ENCODE data around the gene PCBP3. TPM values are rescaled to one million over a fixed set of nuclear protein-coding genes. Genes with fewer than 3 reads are reported as not detected.

Gene PCBP3
- total RNA-seq, 1 donor from 2014 or later: 2.5 TPM

DNA sequence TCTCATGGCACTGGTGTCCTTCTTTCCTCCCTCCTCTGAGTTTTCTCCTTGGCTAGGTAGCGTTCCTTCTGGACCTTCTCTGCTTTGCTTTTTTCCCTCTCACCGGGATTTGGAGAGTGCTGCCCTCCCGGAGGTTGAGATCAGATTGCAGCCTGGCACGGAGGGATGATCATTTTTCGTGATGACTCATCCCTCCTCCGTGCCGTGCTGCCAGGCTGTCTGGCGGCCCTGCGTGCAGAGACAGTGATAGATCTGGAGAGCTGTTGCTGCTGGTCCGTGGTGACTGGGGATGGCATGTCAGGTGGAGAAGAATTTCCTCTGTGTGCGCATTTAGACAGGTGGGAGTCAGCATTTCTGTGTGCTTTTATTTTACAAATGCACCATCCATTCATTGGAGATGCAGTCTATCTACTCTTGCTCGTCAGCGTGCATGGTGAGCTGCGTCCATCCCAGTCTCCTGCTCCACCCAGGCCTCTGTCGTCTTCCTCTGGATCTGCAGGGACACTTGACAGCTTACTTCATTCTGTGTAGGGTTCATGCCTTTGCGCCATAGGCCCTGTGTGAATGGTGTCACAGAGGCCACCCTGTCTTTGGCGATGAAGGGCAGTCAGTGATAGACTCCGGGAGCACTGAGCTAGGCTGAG lies 104.4 kb downstream of the PCBP3 start:
- peaks cover 9% of the 10 kb centered on the region for H3K27me3 Mint-ChIP-seq (ENCODE audit: unreplicated experiment)
- peaks cover 8% of the 10 kb centered on the region for H3K36me3 Mint-ChIP-seq (ENCODE audit: low read depth, unreplicated experiment)
- no peak for DNase-seq (ENCODE audit: low spot score)
- TF ChIP-seq, protein P1, sequence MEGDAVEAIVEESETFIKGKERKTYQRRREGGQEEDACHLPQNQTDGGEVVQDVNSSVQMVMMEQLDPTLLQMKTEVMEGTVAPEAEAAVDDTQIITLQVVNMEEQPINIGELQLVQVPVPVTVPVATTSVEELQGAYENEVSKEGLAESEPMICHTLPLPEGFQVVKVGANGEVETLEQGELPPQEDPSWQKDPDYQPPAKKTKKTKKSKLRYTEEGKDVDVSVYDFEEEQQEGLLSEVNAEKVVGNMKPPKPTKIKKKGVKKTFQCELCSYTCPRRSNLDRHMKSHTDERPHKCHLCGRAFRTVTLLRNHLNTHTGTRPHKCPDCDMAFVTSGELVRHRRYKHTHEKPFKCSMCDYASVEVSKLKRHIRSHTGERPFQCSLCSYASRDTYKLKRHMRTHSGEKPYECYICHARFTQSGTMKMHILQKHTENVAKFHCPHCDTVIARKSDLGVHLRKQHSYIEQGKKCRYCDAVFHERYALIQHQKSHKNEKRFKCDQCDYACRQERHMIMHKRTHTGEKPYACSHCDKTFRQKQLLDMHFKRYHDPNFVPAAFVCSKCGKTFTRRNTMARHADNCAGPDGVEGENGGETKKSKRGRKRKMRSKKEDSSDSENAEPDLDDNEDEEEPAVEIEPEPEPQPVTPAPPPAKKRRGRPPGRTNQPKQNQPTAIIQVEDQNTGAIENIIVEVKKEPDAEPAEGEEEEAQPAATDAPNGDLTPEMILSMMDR (IDR thresholded peaks at IDR 0.05; ENCODE audit: unreplicated experiment): no peak
- no peak overlapping the region for H3K4me3 Mint-ChIP-seq (ENCODE audit: unreplicated experiment)
- H3K9me3 Mint-ChIP-seq (ENCODE audit: unreplicated experiment): no peaks in the 10 kb centered on the region
- H3K4me1 Mint-ChIP-seq (ENCODE audit: unreplicated experiment): no peaks in the 10 kb centered on the region
- H3K27ac Mint-ChIP-seq (ENCODE audit: unreplicated experiment): no peak overlapping the region

DNA sequence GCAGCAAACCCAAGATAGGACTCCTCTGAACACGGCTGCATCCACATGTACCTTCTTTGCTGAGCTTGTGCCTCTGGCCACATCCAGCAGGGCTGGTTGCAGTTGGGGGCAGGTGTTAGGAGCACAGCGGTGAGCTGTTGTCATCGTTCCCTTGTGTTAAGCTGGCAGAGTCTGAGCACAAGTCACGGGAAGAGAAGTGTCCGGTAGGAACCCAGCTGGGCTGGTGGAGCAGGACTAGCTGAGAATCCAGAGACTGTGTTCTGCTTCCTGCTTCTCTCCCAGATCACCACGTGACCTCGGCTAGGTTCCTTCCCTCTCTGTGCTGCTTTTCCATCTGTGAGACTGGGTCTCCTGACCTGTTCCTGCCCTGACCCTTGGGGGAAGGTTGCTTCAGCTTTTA lies 105.1 kb downstream of the PCBP3 start:
- peak overlapping the region; percentile 62 for H3K4me3 Mint-ChIP-seq (ENCODE audit: unreplicated experiment)
- no peaks in the 10 kb centered on the region for H3K9me3 Mint-ChIP-seq (ENCODE audit: unreplicated experiment)
- H3K27ac Mint-ChIP-seq (ENCODE audit: unreplicated experiment): no peak overlapping the region
- TF ChIP-seq, protein P1 (IDR thresholded peaks at IDR 0.05; ENCODE audit: unreplicated experiment): no peak
- H3K4me1 Mint-ChIP-seq (ENCODE audit: unreplicated experiment): no peaks in the 10 kb centered on the region
- DNase-seq (ENCODE audit: low spot score): no peak
- peaks cover 8% of the 10 kb centered on the region for H3K36me3 Mint-ChIP-seq (ENCODE audit: low read depth, unreplicated experiment)
- H3K27me3 Mint-ChIP-seq (ENCODE audit: unreplicated experiment): peaks cover 9% of the 10 kb centered on the region

DNA sequence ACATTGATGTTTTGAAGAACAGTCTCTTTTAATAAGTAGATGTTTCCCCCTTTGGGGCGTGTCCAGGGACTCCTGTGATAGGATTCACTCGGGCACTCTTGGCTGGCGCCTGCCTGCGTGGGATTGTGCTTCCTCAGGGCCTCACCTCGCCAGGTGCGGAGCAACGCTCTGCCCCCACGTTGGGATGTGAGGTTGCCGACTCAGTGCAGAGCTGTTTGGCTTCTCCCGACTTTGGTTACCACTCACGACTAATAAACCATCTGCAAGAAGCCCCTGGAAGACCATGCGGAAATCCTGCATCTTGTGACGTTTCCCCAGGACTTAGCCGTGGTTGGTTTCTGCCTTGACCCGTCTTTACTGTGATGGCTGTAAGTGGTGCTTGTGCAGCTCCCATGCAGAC lies 106.4 kb downstream of the PCBP3 start:
- no peak overlapping the region for H3K27ac Mint-ChIP-seq (ENCODE audit: unreplicated experiment)
- H3K4me3 Mint-ChIP-seq (ENCODE audit: unreplicated experiment): no peak overlapping the region
- H3K36me3 Mint-ChIP-seq (ENCODE audit: low read depth, unreplicated experiment): peaks cover 5% of the 10 kb centered on the region

DNA sequence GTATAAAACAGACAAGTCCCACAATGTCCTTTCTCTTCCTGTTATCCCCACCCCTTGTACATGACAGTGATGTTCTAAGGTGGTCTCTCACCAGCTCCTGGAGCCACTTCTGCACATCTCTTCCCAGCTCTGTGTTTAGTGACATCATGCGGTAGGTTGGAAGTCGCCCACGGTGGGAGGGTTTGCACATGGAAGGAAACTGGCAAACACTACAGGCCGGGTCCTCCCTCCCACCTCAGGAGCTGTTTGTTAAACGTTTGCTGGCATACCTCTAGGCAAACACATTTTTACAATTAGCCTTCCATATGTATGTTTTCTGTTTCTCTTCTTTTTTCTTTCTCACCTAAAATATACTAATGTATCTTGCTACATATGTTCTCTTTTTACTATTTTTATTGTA lies 107.4 kb downstream of the PCBP3 start:
- Mint-ChIP-seq H3K36me3 (ENCODE audit: low read depth, unreplicated experiment) (no peaks in the 10 kb centered on the region), H3K4me1 (ENCODE audit: unreplicated experiment) (no peaks in the 10 kb centered on the region), H3K27me3 (ENCODE audit: unreplicated experiment) (peaks cover 3% of the 10 kb centered on the region), H3K27ac (ENCODE audit: unreplicated experiment) (no peak overlapping the region), H3K9me3 (ENCODE audit: unreplicated experiment) (no peaks in the 10 kb centered on the region), H3K4me3 (ENCODE audit: unreplicated experiment) (no peak overlapping the region)
- TF ChIP-seq, protein P1 (IDR thresholded peaks at IDR 0.05; ENCODE audit: unreplicated experiment): no peak
- no peak for DNase-seq (ENCODE audit: low spot score)

More for the DNA sequence above, 106.4 kb downstream of the PCBP3 start:
- TF ChIP-seq, protein P1 (IDR thresholded peaks at IDR 0.05; ENCODE audit: unreplicated experiment): no peak
- DNase-seq (ENCODE audit: low spot score): no peak
- Mint-ChIP-seq H3K4me1 (ENCODE audit: unreplicated experiment) (no peaks in the 10 kb centered on the region), H3K9me3 (ENCODE audit: unreplicated experiment) (no peaks in the 10 kb centered on the region), H3K27me3 (ENCODE audit: unreplicated experiment) (peaks cover 7% of the 10 kb centered on the region)

DNA sequence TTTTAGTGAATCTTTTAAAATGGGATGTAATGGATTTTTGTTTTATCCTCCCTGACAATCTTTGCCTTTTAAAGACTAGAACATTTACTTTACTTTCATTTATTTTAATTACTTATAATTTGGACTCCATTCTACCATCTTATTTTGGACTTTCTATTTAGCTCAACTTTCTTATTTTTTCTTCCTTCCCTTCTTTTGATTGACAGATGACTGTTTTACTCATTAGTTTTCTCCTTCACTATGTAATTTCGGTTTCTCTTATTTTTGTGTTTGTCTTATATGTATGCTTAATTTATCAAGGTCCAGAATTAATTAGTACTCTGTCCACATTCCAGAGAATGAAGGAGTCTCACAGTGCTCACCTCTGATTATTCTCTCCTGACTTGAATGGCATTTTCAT lies 109.9 kb downstream of the PCBP3 start:
- H3K27ac Mint-ChIP-seq (ENCODE audit: unreplicated experiment): no peak overlapping the region

More for the DNA sequence above, 109.9 kb downstream of the PCBP3 start:
- Mint-ChIP-seq H3K36me3 (ENCODE audit: low read depth, unreplicated experiment) (no peaks in the 10 kb centered on the region), H3K4me3 (ENCODE audit: unreplicated experiment) (no peak overlapping the region), H3K27me3 (ENCODE audit: unreplicated experiment) (no peaks in the 10 kb centered on the region), H3K4me1 (ENCODE audit: unreplicated experiment) (no peaks in the 10 kb centered on the region), H3K9me3 (ENCODE audit: unreplicated experiment) (no peaks in the 10 kb centered on the region)
- DNase-seq (ENCODE audit: low spot score): no peak
- TF ChIP-seq, protein P1 (IDR thresholded peaks at IDR 0.05; ENCODE audit: unreplicated experiment): no peak
